GM21528 (cell line): Measurements from ENCODE around the gene BMP3.

Experiments
- ATAC-seq: cut with Tn5 transposase; IDR thresholded peaks from one replicate; pipeline ENCODE4 v1.9.1; 2021; ENCODE audit warnings: mild to moderate bottlenecking, moderate library complexity; ENCODE audit not compliant: unreplicated experiment, low FRiP score

BMP3 gene

GRCh38 chr4:81040012-81040659, 9.6 kb downstream of the BMP3 start:
- ATAC-seq: no peak

GRCh38 chr4:81042578-81043365, 12.3 kb downstream of the BMP3 start:
- ATAC-seq: no peak

- ATAC-seq: no peak
Observed at GRCh38 chr4:81049330-81049729, 18.8 kb downstream of the BMP3 start.

DNA sequence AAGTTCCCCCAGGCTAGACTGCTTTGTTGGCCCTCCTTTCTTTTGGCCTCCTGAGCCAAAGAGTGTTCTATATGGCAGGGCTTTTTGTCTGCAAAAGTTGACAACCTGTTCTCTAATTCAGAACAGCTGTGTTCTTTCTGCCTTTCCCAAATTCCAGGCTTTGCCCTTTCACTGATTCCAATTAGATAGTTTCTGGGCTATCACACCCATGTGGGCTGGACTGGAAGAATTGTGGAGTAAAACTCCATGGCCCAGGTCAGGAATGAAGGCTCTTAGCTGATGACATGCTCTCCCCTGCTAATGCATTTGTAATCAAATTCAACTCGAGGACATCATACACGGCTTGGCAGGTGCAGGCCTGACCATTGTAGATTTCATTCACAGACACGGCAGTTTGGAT, 19.4 kb downstream of the BMP3 start:
- no peak for ATAC-seq

DNA sequence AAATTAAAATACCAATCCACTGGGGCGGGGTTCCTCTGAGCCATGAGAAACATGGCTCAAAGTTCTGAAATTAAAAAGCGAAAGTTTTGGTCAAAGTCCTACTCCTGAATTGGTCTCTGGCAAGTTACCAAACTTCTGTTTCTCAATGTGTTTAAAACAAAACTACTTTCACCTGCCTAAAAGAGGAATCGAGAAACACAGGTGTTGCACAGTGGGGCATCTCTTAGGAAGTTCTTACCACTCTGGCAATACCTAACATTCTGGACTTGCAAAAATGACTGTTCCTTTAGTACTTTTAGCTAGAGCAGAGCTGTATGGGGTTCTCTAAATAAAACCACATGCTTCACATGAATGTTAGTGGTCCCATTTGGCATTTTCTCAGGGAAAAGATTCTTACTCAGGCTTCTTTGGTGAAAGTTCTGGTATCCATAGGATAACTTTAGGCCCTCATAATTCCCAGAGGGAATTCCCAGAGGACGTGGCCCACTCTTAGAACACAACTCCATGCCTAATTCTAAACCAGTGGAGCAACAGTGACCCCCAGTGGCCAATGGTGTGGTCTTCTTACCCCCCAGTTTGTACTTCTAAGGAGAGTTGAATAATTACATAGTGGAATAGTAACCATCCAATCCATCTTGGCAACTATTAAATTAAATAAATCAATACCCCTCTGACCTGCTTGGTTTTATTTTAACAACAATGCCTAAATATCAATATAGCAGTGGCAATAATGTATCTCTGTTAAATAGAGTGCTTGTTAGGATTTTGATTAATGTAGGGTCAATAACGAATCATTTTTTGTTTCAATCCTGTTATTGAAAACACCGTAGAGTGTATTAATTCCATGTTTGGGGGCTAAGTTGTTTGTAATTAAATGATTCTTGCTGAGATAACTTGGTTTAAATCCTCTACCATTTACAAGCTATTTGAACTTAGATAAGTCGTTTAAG, 21.9 kb downstream of the BMP3 start:
- peak; percentile 100 for ATAC-seq

GRCh38 chr4:81058621-81059020, 28.1 kb downstream of the BMP3 start:
- no peak for ATAC-seq

GRCh38 chr4:81060587-81061343, 30.3 kb downstream of the BMP3 start:
- no peak for ATAC-seq

DNA sequence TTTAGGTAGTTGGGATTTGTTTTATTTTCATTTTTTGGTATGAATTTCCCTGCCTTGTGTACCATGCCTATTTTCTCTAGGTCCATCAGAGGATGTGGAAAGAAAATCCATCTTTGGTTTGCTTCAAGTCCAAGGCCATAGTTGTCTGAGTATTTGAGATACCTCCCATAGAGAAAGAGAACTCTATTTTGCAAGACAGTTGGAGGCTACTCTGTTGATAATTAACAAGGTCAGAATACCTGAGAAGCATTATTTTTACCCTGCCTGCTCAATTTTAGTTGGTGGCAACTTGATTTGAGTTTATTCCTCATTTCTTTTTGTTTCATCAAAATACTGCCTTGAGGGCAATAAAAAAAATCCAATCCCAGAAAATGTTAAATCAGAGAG, 30.8 kb downstream of the BMP3 start:
- ATAC-seq: no peak

DNA sequence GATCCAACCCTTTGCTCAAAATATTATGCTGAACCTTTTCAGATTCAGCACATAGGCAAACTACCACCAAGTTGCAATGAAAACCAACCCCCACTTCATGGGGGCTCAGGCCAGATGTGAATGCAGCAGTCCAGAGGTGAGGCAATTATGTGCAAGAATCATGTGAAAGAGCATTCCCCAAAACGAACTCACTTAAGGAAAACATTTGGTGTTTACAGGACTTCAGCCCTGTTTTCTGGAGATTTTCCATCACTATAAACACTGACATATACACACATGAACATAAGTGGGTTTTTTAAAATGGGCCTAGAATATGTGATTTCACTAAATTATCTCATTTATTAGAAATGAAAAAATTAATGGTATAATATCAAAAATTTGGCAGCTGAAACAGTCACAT, 31.5 kb downstream of the BMP3 start:
- no peak for ATAC-seq

- no peak for ATAC-seq
Observed at GRCh38 chr4:81065446-81065845, 34.9 kb downstream of the BMP3 start.

GRCh38 chr4:81069706-81070331, 39.3 kb downstream of the BMP3 start:
- ATAC-seq: peak; percentile 99

DNA sequence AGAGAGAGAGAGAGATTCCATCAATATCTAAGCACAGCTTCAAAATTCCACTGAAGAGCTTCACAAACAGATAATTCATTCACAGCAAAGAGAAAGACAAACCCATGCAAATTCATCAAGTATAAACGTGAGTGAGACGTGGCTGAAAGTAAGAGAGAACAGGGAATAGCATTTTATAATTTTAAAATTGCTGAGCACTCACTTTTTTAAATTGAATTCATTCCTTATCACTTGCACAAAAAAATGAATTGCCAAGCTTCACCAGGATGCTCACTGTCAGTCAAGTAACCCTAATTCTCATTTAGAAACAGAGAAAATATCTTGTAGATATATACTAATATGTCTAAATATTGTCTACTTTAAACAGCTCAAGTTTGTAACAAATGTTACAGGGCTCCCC, 40.5 kb downstream of the BMP3 start:
- no peak for ATAC-seq

- no peak for ATAC-seq
Observed at GRCh38 chr4:81081156-81081555, 50.6 kb downstream of the BMP3 start.

DNA sequence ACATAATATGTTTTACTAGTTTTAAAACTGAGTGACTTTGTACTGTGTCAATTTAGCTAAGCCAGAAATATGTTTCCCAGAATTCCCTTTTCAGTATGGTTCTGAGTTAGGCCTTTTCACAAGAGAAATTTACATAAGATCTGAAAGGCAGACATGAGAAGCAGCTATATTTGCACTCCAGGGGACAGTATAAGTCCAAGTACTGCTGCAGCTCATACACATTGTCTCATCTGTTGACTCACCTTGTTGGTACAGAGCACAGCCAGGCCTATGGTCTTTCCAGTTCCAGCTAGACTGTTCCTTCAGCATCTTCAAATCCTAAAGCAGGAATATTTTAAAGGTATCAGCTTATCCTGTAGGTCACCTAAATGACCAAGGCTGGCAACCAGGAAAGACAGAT, 53.5 kb downstream of the BMP3 start:
- no peak for ATAC-seq

DNA sequence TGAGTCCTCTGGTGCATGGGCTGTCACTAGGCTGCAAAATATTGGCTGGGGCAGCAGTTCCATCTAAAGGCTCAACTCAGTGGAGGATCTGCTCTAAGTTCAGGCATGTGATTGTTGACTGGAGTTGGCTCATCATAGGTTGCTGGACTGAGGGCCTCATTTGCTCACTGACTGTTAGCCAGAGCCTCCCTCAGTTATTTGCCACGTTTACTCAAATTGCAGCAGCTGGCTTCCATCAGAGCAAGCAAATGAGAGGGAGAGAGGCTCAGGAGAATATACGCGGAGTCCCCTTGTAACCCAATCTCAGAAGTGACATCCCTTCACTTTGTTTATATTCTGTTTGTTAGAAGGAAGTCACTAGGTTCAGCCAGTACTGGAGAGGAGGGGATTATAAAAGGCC, 54.1 kb downstream of the BMP3 start:
- no peak for ATAC-seq

GRCh38 chr4:81085291-81085690, 54.8 kb downstream of the BMP3 start:
- no peak for ATAC-seq

GRCh38 chr4:81085979-81086378, 55.5 kb downstream of the BMP3 start:
- ATAC-seq: no peak

DNA sequence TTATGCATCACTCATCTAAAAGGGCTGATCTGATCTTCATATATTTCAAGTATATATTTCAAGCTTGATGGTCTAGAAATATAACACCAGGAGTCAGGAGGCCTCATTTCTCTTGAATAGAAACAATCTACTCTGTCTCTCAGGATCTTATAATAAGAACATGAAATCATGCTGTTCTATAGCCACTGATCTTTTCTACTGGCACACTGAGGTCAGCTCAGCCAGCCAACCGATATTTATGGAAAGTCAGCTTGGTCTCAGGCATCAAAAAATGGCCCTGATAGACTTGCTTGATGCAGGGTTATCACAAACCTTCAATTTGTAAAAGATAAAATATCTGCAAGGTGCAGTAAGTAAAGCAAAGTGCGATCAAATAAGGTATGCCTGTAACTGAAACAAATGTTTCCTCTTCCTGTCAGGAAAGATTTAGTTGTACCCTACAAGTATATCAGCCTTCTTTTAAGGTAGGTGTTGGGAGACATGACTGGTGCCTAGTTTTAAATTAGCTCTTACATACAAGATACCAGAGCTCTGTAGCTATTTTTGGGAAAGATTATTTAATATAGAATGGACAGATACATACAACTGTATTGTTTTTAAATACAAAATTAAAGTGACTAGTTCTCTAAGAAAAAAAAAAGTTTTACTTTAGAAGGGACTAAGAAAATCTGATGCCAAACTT, 63.4 kb downstream of the BMP3 start:
- ATAC-seq: no peak

DNA sequence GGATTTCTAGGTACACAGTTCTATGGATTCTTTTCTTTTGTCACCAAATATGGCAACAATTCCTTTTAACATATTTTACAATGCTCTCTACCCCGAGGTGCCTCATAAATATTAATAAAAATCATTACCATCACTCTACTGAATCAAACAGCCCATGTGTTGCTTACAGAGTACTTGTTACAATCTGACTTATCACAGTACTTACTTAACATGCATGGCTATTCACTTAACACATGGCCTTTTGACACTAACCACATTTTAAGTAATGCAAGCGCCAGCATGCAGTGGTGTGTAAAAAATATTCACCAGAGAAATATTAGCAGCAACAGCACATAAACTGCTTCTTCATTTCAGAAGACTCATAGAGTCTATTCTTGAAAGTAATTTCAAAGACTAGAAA, 64.9 kb downstream of the BMP3 start:
- no peak for ATAC-seq
